K562 (cell line): Measurements from ENCODE around the gene MEAK7.

Experiments
- ARID3A ChIP-seq: IDR thresholded peaks from 2 replicates; pipeline ENCODE4 v1.6.1; 2012; ENCODE audit warnings: low read depth, low read length, improper control_type of control experiment, borderline replicate concordance
- CHD1 ChIP-seq: fragments of 200-600 bp; sonication (generic); IDR thresholded peaks from one replicate; pipeline ENCODE4 v1.6.1; 2012; ENCODE audit warnings: mild to moderate bottlenecking, moderate library complexity, low read length, inconsistent platforms
- CHD7 ChIP-seq: fragments of 200-600 bp; sonication (generic); IDR thresholded peaks from one replicate; pipeline ENCODE4 v1.6.1; 2012; ENCODE audit warnings: mild to moderate bottlenecking, low read depth, low read length, inconsistent platforms
- CTCF ChIP-seq, 3 experiments: IDR thresholded peaks in 2 of 3; conservative IDR thresholded peaks in 1 of 3; 2 replicates each; pipeline ENCODE4 v1.5.1; 2011 to 2012; ENCODE audit warnings: low read length in 3 of 3, mild to moderate bottlenecking in 3 of 3, control low read depth in 2 of 3, improper control_type of control experiment in 1 of 3, inconsistent platforms in 1 of 3, low read depth in 1 of 3, mixed read lengths in 1 of 3, moderate library complexity in 1 of 3; ENCODE audit not compliant: insufficient read depth in 2 of 3
- DACH1 ChIP-seq: fragments of 450-650 bp; IDR thresholded peaks from 2 replicates; pipeline ENCODE4 v1.6.1; 2018; ENCODE audit not compliant: partially characterized antibody
- EZH2 ChIP-seq: IDR thresholded peaks from 2 replicates; pipeline ENCODE4 v1.6.1; 2012; ENCODE audit warnings: low read depth, mild to moderate bottlenecking, inconsistent platforms, low read length, borderline replicate concordance
- MLX ChIP-seq, 2 experiments: fragments of 450-650 bp in 1 of 2; sonication (generic) in 1 of 2; formaldehyde crosslinking; conservative IDR thresholded peaks; 2 replicates each; pipeline versions ENCODE4 v1.4.0 to v1.8.1; 2020 to 2022; ENCODE audit warnings: mild to moderate bottlenecking in 1 of 2, missing genetic modification reagents in 1 of 2
- PREB ChIP-seq: sonication (generic); formaldehyde crosslinking; IDR thresholded peaks from 2 replicates; pipeline ENCODE4 v1.8.1; 2023; ENCODE audit warnings: mild to moderate bottlenecking, missing genetic modification reagents
- PTTG1 ChIP-seq: fragments of 450-650 bp; IDR thresholded peaks from 2 replicates; pipeline ENCODE4 v1.6.1; 2016; ENCODE audit warnings: low read depth, mild to moderate bottlenecking, missing genetic modification characterization, missing compliant biosample characterization
- RAD21 ChIP-seq, 2 experiments: fragments of 250-450 bp in 1 of 2; fragments of 450-650 bp in 1 of 2; sonication (Bioruptor Pico) in 1 of 2; formaldehyde crosslinking in 1 of 2; IDR thresholded peaks in 1 of 2; conservative IDR thresholded peaks in 1 of 2; 2 replicates each; pipeline versions ENCODE4 v1.4.0 to v1.8.0; 2020 to 2022; ENCODE audit warnings: mild to moderate bottlenecking in 2 of 2, moderate library complexity in 1 of 2
- SMAD4 ChIP-seq: fragments of 250-450 bp; sonication (Bioruptor Pico); conservative IDR thresholded peaks from 2 replicates; pipeline ENCODE4 v1.8.0; 2021; ENCODE audit warnings: inconsistent platforms, mild to moderate bottlenecking, moderate library complexity
- ZBTB7A ChIP-seq: IDR thresholded peaks from 2 replicates; pipeline ENCODE4 v1.6.1; 2011; ENCODE audit warnings: low read depth, mild to moderate bottlenecking, low read length, moderate library complexity, borderline replicate concordance; ENCODE audit not compliant: control insufficient read depth

- TF ChIP-seq MLX (CRISPR knock-in tag; conservative IDR thresholded peaks at IDR 0.05) (no peak), SMAD4 (CRISPR knock-in tag) (no peak), DACH1 (no peak), CTCF (IDR thresholded peaks at IDR 0.05 in 2 of 3, conservative IDR thresholded peaks at IDR 0.05 in 1 of 3; ENCODE audit: insufficient read depth in 2 of 3, low read depth in 1 of 3, low read length in 3 of 3) (no peak), RAD21 (CRISPR knock-in tag; conservative IDR thresholded peaks at IDR 0.05 in 1 of 2, IDR thresholded peaks at IDR 0.05 in 1 of 2) (no peak), ARID3A (no peak), PREB (CRISPR knock-in tag) (no peak), ZBTB7A (no peak), PTTG1 (tag) (no peak), CHD1 (no peak), EZH2 (no peak), CHD7 (no peak)
Measured at GRCh38 chr16:84544031-84544773, 39.7 kb upstream of the MEAK7 start.
